AG04450 (cell line): ENCODE measurements around the gene RFX5. TPM values are rescaled to one million over a fixed set of nuclear protein-coding genes. Genes with fewer than 3 reads are reported as not detected.
A peak's percentile ranks its signal among the peaks of the same experiment; 100 is the strongest.

ENCODE experiments used
- CTCF ChIA-PET: fragments of 300-600, 350-600 bp; formaldehyde crosslinking; extraction: SDS; loops from one replicate; lab custom pipeline; 2022; ENCODE audit warnings: antibody characterized with exemption, inconsistent platforms; lab: Charles Lee
- POLR2A ChIA-PET: fragments of 350-600 bp; formaldehyde crosslinking; extraction: SDS; loops from one replicate; lab custom pipeline; 2021; ENCODE audit warnings: antibody characterized with exemption, inconsistent platforms; lab: Yijun Ruan, JAX
- DNase-seq: peaks from one replicate; pipeline ENCODE4 v3.0.0-alpha.2; 2011; ENCODE audit warnings: low read depth, low spot score
- H3K27ac ChIP-seq: one replicate; pipeline ENCODE4 v1.5.1; 2012; ENCODE audit warnings: low read depth, low read length, control low read depth
- H3K27me3 ChIP-seq: one replicate; pipeline ENCODE4 v1.6.0; 2012; ENCODE audit warnings: low read length; ENCODE audit not compliant: control insufficient read depth, insufficient read depth
- H3K4me3 ChIP-seq: 2 replicates; pipeline ENCODE4 v1.5.1; 2011; ENCODE audit warnings: mild to moderate bottlenecking, low read depth, low read length, control low read depth
- H3K9me3 ChIP-seq: 2 replicates; pipeline ENCODE4 v1.5.1; 2012; ENCODE audit warnings: low read length; ENCODE audit not compliant: control insufficient read depth, insufficient read depth
- polyA plus RNA-seq: library from polyadenylated mRNA; depleted of rRNA; stranded (reverse); fragments of >200 nt; gene quantifications from 2 replicates; pipeline ENCODE4 v1.2.3, GENCODE V29; 2011
- TF ChIP-seq, protein P1 (sequence below): IDR thresholded peaks from 2 replicates; pipeline ENCODE4 v1.5.1; 2011; ENCODE audit warnings: low read depth, low read length, control low read depth, inconsistent platforms

RFX5 gene
- polyA plus RNA-seq, 1 experiment = 40.9 TPM

DNA sequence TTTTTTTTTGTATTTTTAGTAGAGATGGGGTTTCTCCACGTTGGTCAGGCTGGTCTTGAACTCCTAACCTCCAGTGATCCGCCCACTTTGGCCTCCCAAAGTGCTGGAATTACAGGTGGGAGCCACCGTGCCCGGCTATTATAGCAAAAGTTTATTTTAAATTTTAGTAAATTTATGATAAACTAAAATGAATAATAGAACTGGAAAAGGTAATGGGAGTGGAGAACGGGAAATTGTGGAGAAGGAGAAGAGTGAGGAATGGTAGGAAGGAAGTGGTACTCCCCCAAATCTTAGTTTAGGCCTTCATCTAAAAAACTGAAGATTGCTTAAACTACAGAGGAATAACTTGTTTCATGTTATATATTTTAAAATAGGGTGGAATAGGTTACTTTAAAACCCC is 12.2 kb downstream of the RFX5 start:
- ChIA-PET POLR2A (interaction anchor here (0.6 kb wide), 1 partner anchor 74 kb away, joined by 3 read pairs; no protein-coding TSS in a partner anchor), CTCF (no interaction called here)
- Histone ChIP-seq H3K4me3 (no peak overlapping the region), H3K27ac (no peak overlapping the region), H3K27me3 (no peaks in the 10 kb centered on the region), H3K9me3 (no peaks in the 10 kb centered on the region)
- TF ChIP-seq, protein P1, sequence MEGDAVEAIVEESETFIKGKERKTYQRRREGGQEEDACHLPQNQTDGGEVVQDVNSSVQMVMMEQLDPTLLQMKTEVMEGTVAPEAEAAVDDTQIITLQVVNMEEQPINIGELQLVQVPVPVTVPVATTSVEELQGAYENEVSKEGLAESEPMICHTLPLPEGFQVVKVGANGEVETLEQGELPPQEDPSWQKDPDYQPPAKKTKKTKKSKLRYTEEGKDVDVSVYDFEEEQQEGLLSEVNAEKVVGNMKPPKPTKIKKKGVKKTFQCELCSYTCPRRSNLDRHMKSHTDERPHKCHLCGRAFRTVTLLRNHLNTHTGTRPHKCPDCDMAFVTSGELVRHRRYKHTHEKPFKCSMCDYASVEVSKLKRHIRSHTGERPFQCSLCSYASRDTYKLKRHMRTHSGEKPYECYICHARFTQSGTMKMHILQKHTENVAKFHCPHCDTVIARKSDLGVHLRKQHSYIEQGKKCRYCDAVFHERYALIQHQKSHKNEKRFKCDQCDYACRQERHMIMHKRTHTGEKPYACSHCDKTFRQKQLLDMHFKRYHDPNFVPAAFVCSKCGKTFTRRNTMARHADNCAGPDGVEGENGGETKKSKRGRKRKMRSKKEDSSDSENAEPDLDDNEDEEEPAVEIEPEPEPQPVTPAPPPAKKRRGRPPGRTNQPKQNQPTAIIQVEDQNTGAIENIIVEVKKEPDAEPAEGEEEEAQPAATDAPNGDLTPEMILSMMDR = no peak
- no peak for DNase-seq

DNA sequence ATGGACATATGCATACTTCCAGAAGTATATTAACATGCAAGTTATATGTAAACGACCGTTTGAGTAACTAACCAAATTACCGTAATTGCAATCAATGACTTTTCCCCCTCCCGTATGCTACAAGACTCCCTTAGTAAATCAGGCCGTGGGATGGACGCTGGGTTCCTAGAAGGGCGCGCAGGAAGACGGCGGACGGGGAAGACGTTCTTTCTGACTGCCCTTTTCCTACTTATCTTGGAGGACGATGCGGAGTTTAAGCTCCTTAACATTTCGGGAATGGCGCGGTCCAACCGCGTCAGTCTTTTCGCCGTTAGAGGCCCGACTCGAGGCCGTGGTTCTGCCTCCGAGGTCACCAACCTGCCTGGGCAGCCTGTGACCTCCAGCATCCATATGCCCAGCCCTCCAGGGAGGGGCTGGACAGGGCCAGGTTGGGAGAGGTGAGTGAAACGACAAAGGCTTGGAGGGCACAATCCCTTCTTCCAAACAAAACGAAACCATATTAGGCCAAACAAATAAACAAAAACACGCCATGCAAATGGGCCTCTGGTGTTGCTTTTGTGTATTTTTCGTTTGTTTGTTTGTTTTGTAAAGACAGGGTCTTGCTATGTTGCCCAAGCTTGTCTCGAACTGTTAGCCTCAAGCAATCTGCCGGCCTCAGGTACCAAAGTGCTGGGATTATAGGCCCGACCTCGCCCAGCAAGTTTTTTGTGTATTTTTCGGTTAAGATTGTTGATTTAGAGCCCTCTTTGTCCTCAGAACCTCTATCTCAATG is 19.0 kb downstream of the RFX5 start:
- no peaks in the 10 kb centered on the region for H3K9me3 ChIP-seq
- peak overlapping the region; percentile 59 for H3K4me3 ChIP-seq
- no peaks in the 10 kb centered on the region for H3K27me3 ChIP-seq
- TF ChIP-seq, protein P1 = no peak
- CTCF ChIA-PET = interaction anchor here (1.1 to 14.1 kb wide), 2 partner anchors 12 to 27 kb away, joined by 3 to 199 read pairs; no protein-coding TSS in a partner anchor
- POLR2A ChIA-PET = interaction anchor here (0.6 to 4.2 kb wide), 9 partner anchors 12 to 74 kb away, joined by 3 to 45 read pairs (median 4); partner anchors contain the start of genes PSMB4 and PSMD4
- no peak for DNase-seq
- peak overlapping the region; percentile 62 for H3K27ac ChIP-seq

DNA sequence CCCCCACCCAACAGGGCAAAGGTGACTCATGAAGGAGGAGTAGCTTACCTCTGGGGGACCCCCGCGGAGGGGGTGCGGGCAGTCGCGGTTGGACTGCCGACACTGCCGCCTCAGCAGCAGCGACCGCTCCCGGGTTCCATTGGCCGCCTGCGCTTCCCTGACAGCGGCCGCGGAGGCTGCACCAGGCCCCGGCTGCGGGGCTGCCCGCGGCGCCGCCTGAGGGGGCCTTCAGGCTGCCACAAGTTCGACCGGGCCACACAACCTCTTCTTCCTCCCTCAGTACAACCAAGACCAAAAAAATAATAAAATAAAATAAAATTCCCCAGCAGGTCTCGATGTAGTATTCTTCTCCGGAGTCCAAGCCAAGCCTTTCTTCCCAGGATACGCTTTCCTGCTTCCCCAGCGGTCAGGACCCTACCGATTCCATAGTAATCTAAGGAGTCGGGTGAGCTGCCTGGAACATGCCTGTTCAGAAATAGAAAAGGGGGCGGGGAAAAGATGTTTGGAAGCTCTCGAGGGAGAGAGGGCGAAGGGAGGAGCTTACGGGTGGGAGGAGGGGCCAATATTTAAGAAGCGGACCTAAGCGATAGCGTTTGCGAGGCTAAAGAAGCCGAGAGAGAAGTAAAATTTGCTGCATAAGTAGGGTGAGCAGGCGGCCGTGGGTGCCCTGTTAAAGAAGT is 19.7 kb downstream of the RFX5 start, which contains the start of gene PI4KB:
PI4KB (minus strand) TSS at position 194 of the 680 bp plus-strand sequence. CDS start 10,935 bp downstream, outside the sequence.
- peak within 1 kb of the TSS; percentile 95 for H3K27ac ChIP-seq
- POLR2A ChIA-PET = interaction anchor here (0.6 to 4.2 kb wide), 13 partner anchors 9 to 73 kb away, joined by 3 to 45 read pairs (median 4); partner anchors contain the start of genes PSMB4 and PSMD4

DNA sequence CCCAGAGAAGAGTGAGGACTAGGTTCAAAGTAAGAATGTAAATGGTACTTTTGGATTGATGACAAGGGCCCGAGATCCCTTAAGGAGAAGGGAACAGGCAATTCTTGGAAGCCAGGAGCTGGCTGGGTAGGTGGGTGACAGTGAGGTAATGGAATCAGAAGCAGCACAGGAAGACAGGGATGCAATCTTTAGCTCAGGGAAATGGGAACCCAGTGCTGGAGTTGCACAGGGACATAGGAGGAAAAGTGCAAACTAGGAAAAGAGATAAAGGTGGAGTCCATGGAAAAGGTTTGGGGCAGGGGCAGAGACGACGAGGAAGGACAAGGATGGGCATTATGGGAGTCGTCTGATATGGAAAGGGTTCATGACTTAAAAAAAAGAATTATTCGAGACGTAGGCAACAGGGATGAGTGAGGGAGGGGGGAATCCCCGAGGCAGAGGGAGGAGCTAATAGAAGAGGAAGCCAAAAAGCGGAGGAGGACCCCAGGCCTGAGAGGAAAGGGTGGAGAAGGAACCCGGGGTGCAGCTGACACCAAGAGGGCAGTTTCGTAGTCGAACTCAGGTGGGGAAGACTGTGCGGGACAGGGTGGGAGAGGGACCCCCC is 20.3 kb downstream of the RFX5 start:
- Histone ChIP-seq H3K27ac (peak overlapping the region; percentile 95), H3K4me3 (peak overlapping the region; percentile 84), H3K27me3 (no peaks in the 10 kb centered on the region), H3K9me3 (no peaks in the 10 kb centered on the region)
- TF ChIP-seq, protein P1 = no peak
- POLR2A ChIA-PET = interaction anchor here (0.6 to 4.2 kb wide), 9 partner anchors 9 to 72 kb away, joined by 3 to 45 read pairs (median 4); partner anchors contain the start of gene PSMB4
- CTCF ChIA-PET = interaction anchor here (0.6 to 14.1 kb wide), 6 partner anchors 9 to 224 kb away, joined by 3 to 199 read pairs (median 4); no protein-coding TSS in a partner anchor
- no peak for DNase-seq

More for the DNA sequence above, 19.7 kb downstream of the RFX5 start, which contains the start of gene PI4KB:
- TF ChIP-seq, protein P1 = no peak
- CTCF ChIA-PET = interaction anchor here (0.6 to 14.1 kb wide), 7 partner anchors 9 to 224 kb away, joined by 3 to 199 read pairs (median 4); no protein-coding TSS in a partner anchor
- Histone ChIP-seq H3K4me3 (peak within 1 kb of the TSS; percentile 84), H3K27me3 (no peaks in the 10 kb centered on the region), H3K9me3 (no peaks in the 10 kb centered on the region)
- DNase-seq = peak; percentile 93
